ENCODE data around the gene SLIT1.

Gene SLIT1

DNA sequence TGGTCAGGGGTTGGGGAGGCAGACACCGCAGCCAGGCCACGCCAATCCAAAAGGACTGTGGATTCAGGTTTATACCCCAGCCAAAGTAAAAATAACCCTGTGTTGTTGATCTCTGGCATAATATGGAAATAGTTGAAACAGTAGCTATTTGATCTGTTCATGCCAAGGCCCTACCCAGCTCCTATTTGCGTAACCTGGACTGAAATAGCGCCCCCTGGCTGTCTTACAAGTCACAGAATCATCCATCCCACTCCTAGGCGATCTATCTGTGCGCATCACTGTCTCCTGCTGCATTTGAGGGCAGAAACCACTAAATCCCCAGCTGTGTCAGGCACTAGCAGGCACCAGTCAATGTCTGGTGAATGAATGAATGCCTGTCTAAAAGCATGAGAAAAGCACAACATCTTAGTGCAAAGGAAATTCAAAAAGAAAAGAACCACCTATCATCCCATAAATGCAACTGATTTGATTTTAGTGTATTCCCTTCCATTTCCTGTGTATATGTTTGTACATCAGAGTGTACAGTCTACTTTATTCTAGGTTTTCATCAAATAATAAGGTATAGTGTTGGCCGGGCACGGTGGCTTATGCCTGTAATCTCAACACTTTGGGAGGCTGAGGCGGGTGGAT, 160.0 kb downstream of the SLIT1 start:
- peak; percentile 72 for DNase-seq (ENCODE audit: low read depth, low spot score)
- no peak overlapping the region for H3K4me3 ChIP-seq (ENCODE audit: low read length)
- H3K27ac ChIP-seq (ENCODE audit: low read length), result no peak overlapping the region
- no peaks in the 10 kb centered on the region for H3K27me3 ChIP-seq (ENCODE audit: control insufficient read depth, insufficient read depth, low read length)
- no CpG with 5 or more reads among the region's 9 CpGs for WGBS (ENCODE audit: insufficient coverage, insufficient read length)
- no peaks in the 10 kb centered on the region for H3K36me3 ChIP-seq (ENCODE audit: control insufficient read depth, insufficient read depth, low read length)
- H3K4me1 ChIP-seq (ENCODE audit: control insufficient read depth, insufficient read depth, low read length), result no peaks in the 10 kb centered on the region; the same call in 1 of the 2 replicates
- H3K9me3 ChIP-seq (ENCODE audit: control insufficient read depth, insufficient read depth, low read length), result no peaks in the 10 kb centered on the region

DNA sequence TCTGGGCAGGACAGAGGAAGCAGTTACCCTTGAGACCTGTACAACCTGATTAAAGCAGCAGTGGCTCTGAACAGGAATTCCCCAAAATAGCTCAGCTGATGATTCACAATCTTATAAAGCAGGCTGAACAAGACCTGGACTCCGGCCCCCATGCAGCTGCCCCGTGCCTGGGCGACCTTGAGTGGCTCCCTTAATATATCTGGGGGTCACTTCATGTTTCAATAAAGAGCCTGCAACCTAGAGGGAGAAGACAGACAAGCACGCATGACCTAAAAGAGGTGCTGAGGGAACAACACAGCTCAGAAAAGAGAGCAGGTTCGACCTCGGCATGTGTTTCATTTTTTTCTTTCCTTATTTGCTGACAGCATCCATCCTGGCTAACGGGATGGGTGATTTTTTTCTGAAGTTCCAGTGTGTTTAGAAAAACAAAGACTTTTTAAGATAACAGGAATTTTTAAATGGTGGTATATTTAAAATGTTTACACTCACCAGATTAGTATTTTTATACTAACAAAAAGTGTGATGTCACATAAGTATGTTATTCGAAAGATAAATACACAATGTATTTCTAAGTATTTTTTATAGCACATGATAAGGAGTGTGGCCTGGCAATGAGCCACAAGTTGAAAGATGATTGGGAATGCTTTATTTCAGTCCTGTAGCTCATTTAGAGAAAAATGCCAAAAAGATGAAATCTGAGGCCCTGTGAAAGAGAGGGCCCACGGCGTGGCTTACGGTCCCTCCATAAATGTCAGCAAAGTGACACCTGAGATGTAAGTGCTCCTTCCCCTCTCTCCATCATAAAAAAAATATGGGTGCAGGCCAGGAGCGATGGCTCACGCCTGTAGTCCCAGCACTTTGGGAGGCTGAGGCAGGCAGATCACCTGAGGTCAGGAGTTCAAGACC, 161.3 kb downstream of the SLIT1 start:
- DNase-seq (ENCODE audit: low read depth, low spot score), result no peak
- Histone ChIP-seq H3K9me3 (ENCODE audit: control insufficient read depth, insufficient read depth, low read length) (no peaks in the 10 kb centered on the region), H3K4me1 (ENCODE audit: control insufficient read depth, insufficient read depth, low read length) (peaks cover 1% of the 10 kb centered on the region; the same call in 1 of the 2 replicates), H3K36me3 (ENCODE audit: control insufficient read depth, insufficient read depth, low read length) (no peaks in the 10 kb centered on the region), H3K4me3 (ENCODE audit: low read length) (no peak overlapping the region), H3K27me3 (ENCODE audit: control insufficient read depth, insufficient read depth, low read length) (no peaks in the 10 kb centered on the region), H3K27ac (ENCODE audit: low read length) (no peak overlapping the region)
- no CpG with 5 or more reads among the region's 13 CpGs for WGBS (ENCODE audit: insufficient coverage, insufficient read length)

DNA sequence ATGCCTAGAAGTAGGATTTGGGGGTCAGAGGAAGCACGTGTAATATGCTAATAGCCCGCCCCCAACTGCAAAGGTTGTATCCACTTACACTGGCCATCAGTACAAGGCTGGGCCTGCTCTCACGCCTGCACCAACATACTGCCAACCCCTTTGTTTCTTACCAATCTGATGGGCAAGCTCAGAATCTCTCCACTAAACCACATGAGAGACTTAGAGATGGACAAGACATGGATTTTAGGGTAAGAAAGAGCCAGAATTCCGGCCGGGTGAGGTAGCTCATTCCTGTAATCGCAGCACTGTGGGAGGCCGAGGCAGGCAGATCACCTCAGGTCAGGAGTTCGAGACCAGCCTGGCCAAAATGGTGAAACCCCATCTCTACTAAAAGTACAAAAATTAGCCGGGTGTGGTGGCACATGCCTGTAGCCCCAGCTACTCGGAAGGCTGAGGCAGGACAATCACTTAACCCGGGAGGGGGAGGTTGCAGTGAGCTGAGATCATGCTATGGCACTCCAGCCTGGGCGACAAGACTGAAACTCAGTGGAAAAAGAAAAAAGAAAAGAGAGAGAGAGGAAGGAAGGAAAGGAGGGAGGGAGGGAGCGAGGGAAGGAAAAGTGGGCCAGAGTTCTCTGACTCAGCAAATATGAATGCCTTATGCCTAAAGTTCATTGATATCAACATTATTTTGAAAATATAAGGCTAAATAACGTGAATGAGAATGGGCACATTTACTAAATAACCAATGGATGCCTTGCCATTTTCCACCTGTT, 162.2 kb downstream of the SLIT1 start:
- Histone ChIP-seq H3K4me1 (ENCODE audit: control insufficient read depth, insufficient read depth, low read length) (peaks cover 1% of the 10 kb centered on the region; the same call in 1 of the 2 replicates), H3K27ac (ENCODE audit: low read length) (no peak overlapping the region), H3K36me3 (ENCODE audit: control insufficient read depth, insufficient read depth, low read length) (no peaks in the 10 kb centered on the region), H3K4me3 (ENCODE audit: low read length) (no peak overlapping the region), H3K9me3 (ENCODE audit: control insufficient read depth, insufficient read depth, low read length) (no peaks in the 10 kb centered on the region), H3K27me3 (ENCODE audit: control insufficient read depth, insufficient read depth, low read length) (no peaks in the 10 kb centered on the region)
- no CpG with 5 or more reads among the region's 14 CpGs for WGBS (ENCODE audit: insufficient coverage, insufficient read length)
- no peak for DNase-seq (ENCODE audit: low read depth, low spot score)

DNA sequence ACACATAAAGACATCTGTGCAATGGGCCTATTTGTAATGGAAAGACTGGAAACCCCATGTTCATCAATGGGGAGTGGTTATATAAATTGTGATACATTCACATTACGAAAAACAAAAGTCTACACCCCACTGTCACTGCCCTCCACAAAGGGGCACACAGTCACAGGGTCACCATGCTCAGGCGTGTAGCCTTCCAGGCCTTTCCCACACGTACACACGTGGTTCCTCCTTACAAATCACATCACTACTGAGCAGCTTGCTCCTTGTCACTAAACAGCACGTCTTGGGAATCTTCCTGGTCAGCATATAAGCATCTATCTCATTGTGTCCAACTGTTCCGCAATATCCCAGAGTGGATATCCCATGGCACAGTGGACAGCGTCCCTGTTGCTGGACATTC, 163.1 kb downstream of the SLIT1 start:
- no CpG with 5 or more reads among the region's 7 CpGs for WGBS (ENCODE audit: insufficient coverage, insufficient read length)
- peaks cover 1% of the 10 kb centered on the region; the same call in 1 of the 2 replicates for H3K4me1 ChIP-seq (ENCODE audit: control insufficient read depth, insufficient read depth, low read length)
- no peak for DNase-seq (ENCODE audit: low read depth, low spot score)

DNA sequence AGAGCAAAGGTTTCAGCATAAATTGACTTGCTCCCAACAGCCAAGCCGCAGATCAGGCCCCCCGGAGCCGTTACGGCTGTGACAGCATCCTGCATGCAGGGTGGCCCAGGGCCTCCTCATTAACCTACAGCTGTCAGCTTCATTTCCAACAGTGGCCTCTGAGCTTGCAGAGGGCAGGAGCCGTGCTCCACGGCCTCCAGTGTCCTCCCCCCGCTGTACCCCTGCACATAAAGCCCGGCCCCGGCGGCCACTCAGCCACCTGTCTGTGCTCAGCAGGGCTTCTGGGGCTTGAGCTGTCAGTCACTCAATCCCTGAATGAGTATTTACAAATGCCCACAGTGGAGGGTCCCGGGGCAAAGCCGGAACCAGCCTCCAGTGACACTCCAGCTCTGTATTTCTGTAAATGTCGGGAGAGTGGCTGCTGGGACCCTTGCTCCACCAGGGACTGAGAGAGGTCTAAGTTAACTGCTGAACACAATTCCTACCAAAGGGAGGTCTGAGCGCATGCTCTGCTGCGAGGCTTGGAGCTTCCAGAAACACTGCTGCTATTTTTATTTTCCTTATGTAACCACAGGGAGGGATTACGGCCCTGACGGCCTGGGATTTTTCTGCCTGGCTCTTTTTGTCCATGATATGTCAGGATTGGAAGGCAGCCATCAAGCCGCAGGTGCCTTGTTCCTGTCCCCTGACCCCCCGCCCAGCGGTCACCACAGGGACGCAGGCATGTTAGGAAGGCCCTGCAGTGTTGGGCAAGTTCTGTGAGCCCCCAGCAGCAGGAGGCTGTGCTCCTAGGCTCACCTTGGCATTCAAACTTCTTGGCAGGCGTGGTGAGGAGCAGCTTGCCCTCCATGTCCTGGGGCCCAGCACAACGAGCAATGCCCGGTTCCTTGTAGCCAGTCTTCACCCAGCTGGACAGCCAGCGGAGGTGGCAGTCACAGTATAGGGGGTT, 165.0 kb downstream of the SLIT1 start:
- Histone ChIP-seq H3K27ac (ENCODE audit: low read length) (no peak overlapping the region), H3K27me3 (ENCODE audit: control insufficient read depth, insufficient read depth, low read length) (no peaks in the 10 kb centered on the region), H3K4me3 (ENCODE audit: low read length) (no peak overlapping the region), H3K9me3 (ENCODE audit: control insufficient read depth, insufficient read depth, low read length) (no peaks in the 10 kb centered on the region), H3K4me1 (ENCODE audit: control insufficient read depth, insufficient read depth, low read length) (peaks cover 1% of the 10 kb centered on the region; the same call in 1 of the 2 replicates), H3K36me3 (ENCODE audit: control insufficient read depth, insufficient read depth, low read length) (no peaks in the 10 kb centered on the region)
- no peak for DNase-seq (ENCODE audit: low read depth, low spot score)
- no CpG with 5 or more reads among the region's 25 CpGs for WGBS (ENCODE audit: insufficient coverage, insufficient read length)

More for the DNA sequence above, 163.1 kb downstream of the SLIT1 start:
- H3K27ac ChIP-seq (ENCODE audit: low read length), result no peak overlapping the region
- H3K36me3 ChIP-seq (ENCODE audit: control insufficient read depth, insufficient read depth, low read length), result no peaks in the 10 kb centered on the region
- no peak overlapping the region for H3K4me3 ChIP-seq (ENCODE audit: low read length)
- no peaks in the 10 kb centered on the region for H3K9me3 ChIP-seq (ENCODE audit: control insufficient read depth, insufficient read depth, low read length)
- no peaks in the 10 kb centered on the region for H3K27me3 ChIP-seq (ENCODE audit: control insufficient read depth, insufficient read depth, low read length)

DNA sequence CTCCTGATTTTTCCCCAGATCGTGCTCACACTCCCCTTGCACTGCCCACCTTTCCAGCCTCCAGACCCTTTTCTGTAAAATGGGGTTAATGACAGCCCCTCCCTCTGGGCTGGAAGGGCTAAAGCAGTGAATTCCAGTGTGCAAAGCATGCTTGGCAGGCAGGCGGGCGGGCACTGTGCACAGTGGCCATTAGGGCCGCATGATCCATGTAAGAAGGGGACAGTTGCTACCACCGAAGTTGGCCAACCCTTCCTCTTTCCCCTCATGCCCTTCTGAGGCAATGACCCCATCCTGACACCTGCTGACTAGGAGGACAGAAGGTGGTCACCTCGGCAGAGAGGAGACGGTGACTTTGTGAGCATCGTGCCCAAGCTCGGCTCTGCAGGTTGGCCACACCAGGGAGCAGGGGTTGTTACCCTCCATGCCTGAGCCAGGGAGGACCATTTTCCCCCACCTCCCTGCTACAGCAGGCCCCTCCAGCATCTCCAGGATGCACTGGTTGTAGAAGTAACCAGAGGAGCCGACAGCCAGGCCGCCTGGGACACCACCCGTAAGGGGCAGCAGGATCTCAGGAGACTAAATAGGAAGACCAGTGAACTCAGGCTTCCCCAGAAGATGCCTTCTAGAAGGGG, 166.4 kb downstream of the SLIT1 start:
- Histone ChIP-seq H3K4me3 (ENCODE audit: low read length) (no peak overlapping the region), H3K36me3 (ENCODE audit: control insufficient read depth, insufficient read depth, low read length) (no peaks in the 10 kb centered on the region), H3K4me1 (ENCODE audit: control insufficient read depth, insufficient read depth, low read length) (peaks cover 1% of the 10 kb centered on the region; the same call in 1 of the 2 replicates), H3K27ac (ENCODE audit: low read length) (no peak overlapping the region), H3K27me3 (ENCODE audit: control insufficient read depth, insufficient read depth, low read length) (no peaks in the 10 kb centered on the region), H3K9me3 (ENCODE audit: control insufficient read depth, insufficient read depth, low read length) (no peaks in the 10 kb centered on the region)
- no CpG with 5 or more reads among the region's 12 CpGs for WGBS (ENCODE audit: insufficient coverage, insufficient read length)
- DNase-seq (ENCODE audit: low read depth, low spot score), result no peak

DNA sequence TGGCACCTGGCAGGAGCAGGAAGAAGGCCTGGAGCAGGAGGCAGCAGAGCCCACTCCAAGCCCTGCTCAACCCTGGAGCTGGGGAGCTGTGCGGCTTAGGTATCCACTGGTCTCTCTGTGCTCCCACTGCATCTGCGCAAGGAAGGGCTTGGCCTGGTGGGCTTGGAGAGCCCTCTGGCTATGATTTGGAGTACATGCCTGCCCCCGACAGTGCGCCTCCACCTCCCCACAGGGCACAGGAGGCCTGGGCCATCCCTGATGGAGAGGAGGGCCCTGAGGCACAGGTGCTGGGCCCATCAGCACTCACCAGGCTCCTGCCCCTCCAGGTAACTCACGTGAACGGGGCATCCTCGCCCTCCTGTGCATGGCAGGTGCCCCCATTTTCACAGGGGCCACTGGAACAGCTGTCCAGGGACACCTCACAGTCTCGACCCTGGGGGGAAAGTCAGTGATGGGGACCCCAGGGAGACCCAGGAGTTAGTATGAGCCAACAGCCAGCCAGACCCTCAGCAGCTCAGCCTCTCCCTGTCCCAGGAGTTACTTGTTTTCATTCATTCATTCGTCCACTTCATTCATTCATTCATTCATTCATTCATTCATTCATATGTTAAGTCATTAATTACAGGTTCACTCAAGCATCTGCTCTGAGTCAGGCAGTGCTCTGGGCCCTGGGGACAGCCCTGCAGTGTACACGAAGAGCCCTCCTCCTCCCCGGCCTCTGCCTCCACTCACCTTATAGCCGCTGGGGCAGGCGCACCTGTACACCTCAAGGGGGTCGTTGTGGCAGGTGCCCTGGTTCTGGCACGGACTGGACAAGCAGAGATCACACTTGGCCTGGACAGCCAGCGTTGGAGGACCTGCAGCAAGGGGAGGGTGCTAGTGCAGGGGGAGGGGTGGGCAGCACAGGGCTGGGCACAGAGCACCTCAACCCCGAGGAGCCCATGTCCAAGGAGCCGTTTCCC, 167.2 kb downstream of the SLIT1 start:
- WGBS (ENCODE audit: insufficient coverage, insufficient read length), result no CpG with 5 or more reads among the region's 18 CpGs
- peaks cover 1% of the 10 kb centered on the region; the same call in 1 of the 2 replicates for H3K4me1 ChIP-seq (ENCODE audit: control insufficient read depth, insufficient read depth, low read length)

DNA sequence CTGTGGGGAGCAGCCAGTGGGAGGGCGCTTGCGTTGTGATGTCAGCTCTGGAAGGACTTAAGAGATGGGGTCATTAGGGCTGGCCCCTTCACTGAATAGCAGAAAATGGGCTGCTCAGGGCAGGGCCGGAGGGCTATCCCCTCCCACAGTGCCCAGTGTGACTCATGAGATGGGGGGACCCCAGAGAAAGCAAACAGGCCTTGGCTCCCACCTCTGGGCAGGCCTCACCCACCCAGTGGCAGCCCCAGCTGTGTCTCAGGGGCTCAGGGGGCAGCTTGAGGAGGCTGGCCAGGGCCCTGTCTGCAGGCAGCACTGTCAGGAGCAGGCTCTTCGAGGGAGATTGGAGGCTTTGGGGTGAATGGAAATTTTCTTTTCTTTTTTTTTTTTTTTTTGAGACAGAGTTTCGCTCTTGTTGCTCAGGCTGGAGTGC, 168.3 kb downstream of the SLIT1 start:
- H3K36me3 ChIP-seq (ENCODE audit: control insufficient read depth, insufficient read depth, low read length), result no peaks in the 10 kb centered on the region
- no peak for DNase-seq (ENCODE audit: low read depth, low spot score)
- no CpG with 5 or more reads among the region's 5 CpGs for WGBS (ENCODE audit: insufficient coverage, insufficient read length)
- H3K4me3 ChIP-seq (ENCODE audit: low read length), result no peak overlapping the region
- peaks cover 1% of the 10 kb centered on the region; the same call in 1 of the 2 replicates for H3K4me1 ChIP-seq (ENCODE audit: control insufficient read depth, insufficient read depth, low read length)
- no peaks in the 10 kb centered on the region for H3K9me3 ChIP-seq (ENCODE audit: control insufficient read depth, insufficient read depth, low read length)
- H3K27me3 ChIP-seq (ENCODE audit: control insufficient read depth, insufficient read depth, low read length), result no peaks in the 10 kb centered on the region
- H3K27ac ChIP-seq (ENCODE audit: low read length), result no peak overlapping the region

More for the DNA sequence above, 167.2 kb downstream of the SLIT1 start:
- no peaks in the 10 kb centered on the region for H3K36me3 ChIP-seq (ENCODE audit: control insufficient read depth, insufficient read depth, low read length)
- no peak overlapping the region for H3K27ac ChIP-seq (ENCODE audit: low read length)
- no peak overlapping the region for H3K4me3 ChIP-seq (ENCODE audit: low read length)
- H3K9me3 ChIP-seq (ENCODE audit: control insufficient read depth, insufficient read depth, low read length), result no peaks in the 10 kb centered on the region
- DNase-seq (ENCODE audit: low read depth, low spot score), result no peak
- no peaks in the 10 kb centered on the region for H3K27me3 ChIP-seq (ENCODE audit: control insufficient read depth, insufficient read depth, low read length)
